HEK293 (cell line): ENCODE measurements around the gene RNF4.

ENCODE experiments used
- CTCF ChIA-PET: fragments of 350-600 bp; formaldehyde crosslinking; extraction: SDS; loops from one replicate; lab custom pipeline; 2021; ENCODE audit warnings: antibody characterized with exemption; lab: Yijun Ruan, JAX
- POLR2A ChIA-PET: fragments of 300-600 bp; formaldehyde crosslinking; extraction: SDS; loops from one replicate; lab custom pipeline; 2020; ENCODE audit warnings: antibody characterized with exemption, inconsistent platforms; lab: Yijun Ruan, JAX
- H3K27ac ChIP-seq: fragments of 200-500 bp; sonication (Bioruptor generic); 2 replicates; pipeline ENCODE4 v1.5.1; 2014; ENCODE audit warnings: low read depth, low read length, control low read depth, inconsistent platforms; ENCODE audit errors: extremely low read depth
- H3K36me3 ChIP-seq, 2 experiments: fragments of 200-500 bp in 1 of 2; sonication (Bioruptor generic) in 1 of 2; 1 replicate in 1 of 2; 2 replicates in 1 of 2; pipeline ENCODE4 v1.5.1; 2014 to 2017; ENCODE audit warnings: inconsistent platforms in 2 of 2, low read length in 2 of 2; ENCODE audit not compliant: control insufficient read depth in 2 of 2, insufficient read depth in 1 of 2
- H3K4me1 ChIP-seq: fragments of 200-500 bp; sonication (Bioruptor generic); 2 replicates; pipeline ENCODE4 v1.5.1; 2014; ENCODE audit warnings: mild to moderate bottlenecking, low read length, inconsistent platforms; ENCODE audit not compliant: control insufficient read depth, insufficient read depth
- H3K4me3 ChIP-seq: 2 replicates; pipeline ENCODE4 v1.5.1; 2011; ENCODE audit warnings: low read depth, mild to moderate bottlenecking, control low read depth, low read length, moderate library complexity
- H3K9me3 ChIP-seq: fragments of 200-500 bp; sonication (Bioruptor generic); 2 replicates; pipeline ENCODE4 v1.5.1; 2014; ENCODE audit warnings: low read depth, low read length, inconsistent platforms; ENCODE audit not compliant: control insufficient read depth, insufficient read depth
- KLF16 ChIP-seq: fragments of 450-650 bp; formaldehyde crosslinking; IDR thresholded peaks from 2 replicates; pipeline ENCODE4 v1.5.1; 2017; ENCODE audit warnings: missing biosample characterization, missing genetic modification characterization
- KLF8 ChIP-seq: fragments of 450-650 bp; formaldehyde crosslinking; IDR thresholded peaks from 2 replicates; pipeline ENCODE4 v1.5.1; 2016; ENCODE audit warnings: missing biosample characterization, missing genetic modification characterization
- ZBTB11 ChIP-seq: fragments of 450-650 bp; formaldehyde crosslinking; conservative IDR thresholded peaks from 2 replicates; pipeline ENCODE4 v1.5.1; 2016; ENCODE audit warnings: low read depth, missing biosample characterization, missing genetic modification characterization
- ZBTB49 ChIP-seq: fragments of 450-650 bp; formaldehyde crosslinking; IDR thresholded peaks from 2 replicates; pipeline ENCODE4 v1.5.1; 2016; ENCODE audit warnings: missing biosample characterization, missing genetic modification characterization, low read depth
- ZNF140 ChIP-seq: fragments of 450-650 bp; formaldehyde crosslinking; IDR thresholded peaks from 2 replicates; pipeline ENCODE4 v1.5.1; 2016; ENCODE audit warnings: missing biosample characterization, missing genetic modification characterization
- ZNF248 ChIP-seq: fragments of 450-650 bp; formaldehyde crosslinking; IDR thresholded peaks from 2 replicates; pipeline ENCODE4 v1.5.1; 2017; ENCODE audit warnings: missing biosample characterization, missing genetic modification characterization
- ZNF37A ChIP-seq: fragments of 450-650 bp; IDR thresholded peaks from 2 replicates; pipeline ENCODE4 v1.5.1; 2018; ENCODE audit warnings: missing biosample characterization, missing genetic modification characterization
- ZNF394 ChIP-seq: fragments of 450-650 bp; formaldehyde crosslinking; IDR thresholded peaks from 2 replicates; pipeline ENCODE4 v1.5.1; 2016; ENCODE audit warnings: missing biosample characterization, missing genetic modification characterization, mild to moderate bottlenecking, moderate library complexity, borderline replicate concordance
- ZNF473 ChIP-seq: fragments of 450-650 bp; formaldehyde crosslinking; IDR thresholded peaks from 2 replicates; pipeline ENCODE4 v1.5.1; 2017; ENCODE audit warnings: missing biosample characterization, missing genetic modification characterization
- ZNF670 ChIP-seq: fragments of 450-650 bp; formaldehyde crosslinking; IDR thresholded peaks from 2 replicates; pipeline ENCODE4 v1.5.1; 2016; ENCODE audit warnings: missing biosample characterization, missing genetic modification characterization, low read depth
- ZNF830 ChIP-seq: fragments of 450-650 bp; IDR thresholded peaks from 2 replicates; pipeline ENCODE4 v1.5.0; 2018; ENCODE audit warnings: missing biosample characterization, missing genetic modification characterization, low read depth, mild to moderate bottlenecking, moderate library complexity
- TF ChIP-seq, protein P1 (sequence below): fragments of 450-650 bp; IDR thresholded peaks from 2 replicates; pipeline ENCODE4 v1.5.1; 2018; ENCODE audit warnings: missing biosample characterization, mild to moderate bottlenecking, missing genetic modification characterization
- TF ChIP-seq, protein P2 (sequence below): fragments of 450-650 bp; formaldehyde crosslinking; IDR thresholded peaks from 2 replicates; pipeline ENCODE4 v1.5.1; 2017; ENCODE audit warnings: missing biosample characterization, missing genetic modification characterization
- TF ChIP-seq, protein P3 (sequence below): fragments of 450-650 bp; formaldehyde crosslinking; IDR thresholded peaks from 2 replicates; pipeline ENCODE4 v1.5.1; 2017; ENCODE audit warnings: missing biosample characterization, mild to moderate bottlenecking, missing genetic modification characterization, moderate library complexity
- TF ChIP-seq, protein P4 (sequence below): fragments of 450-650 bp; formaldehyde crosslinking; IDR thresholded peaks from 2 replicates; pipeline ENCODE4 v1.5.1; 2017; ENCODE audit warnings: missing biosample characterization, missing genetic modification characterization

The RNF4 gene

GRCh38 chr4:2436761-2437474 lies 32.0 kb upstream of the RNF4 start:
- Histone ChIP-seq H3K4me1 (no peaks in the 10 kb centered on the region), H3K27ac (no peak overlapping the region), H3K4me3 (no peak overlapping the region), H3K9me3 (no peaks in the 10 kb centered on the region), H3K36me3 (no peaks in the 10 kb centered on the region)
- TF ChIP-seq, protein P1, sequence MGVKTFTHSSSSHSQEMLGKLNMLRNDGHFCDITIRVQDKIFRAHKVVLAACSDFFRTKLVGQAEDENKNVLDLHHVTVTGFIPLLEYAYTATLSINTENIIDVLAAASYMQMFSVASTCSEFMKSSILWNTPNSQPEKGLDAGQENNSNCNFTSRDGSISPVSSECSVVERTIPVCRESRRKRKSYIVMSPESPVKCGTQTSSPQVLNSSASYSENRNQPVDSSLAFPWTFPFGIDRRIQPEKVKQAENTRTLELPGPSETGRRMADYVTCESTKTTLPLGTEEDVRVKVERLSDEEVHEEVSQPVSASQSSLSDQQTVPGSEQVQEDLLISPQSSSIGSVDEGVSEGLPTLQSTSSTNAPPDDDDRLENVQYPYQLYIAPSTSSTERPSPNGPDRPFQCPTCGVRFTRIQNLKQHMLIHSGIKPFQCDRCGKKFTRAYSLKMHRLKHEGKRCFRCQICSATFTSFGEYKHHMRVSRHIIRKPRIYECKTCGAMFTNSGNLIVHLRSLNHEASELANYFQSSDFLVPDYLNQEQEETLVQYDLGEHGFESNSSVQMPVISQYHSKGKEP (tag by site-specific recombination), result no peak
- TF ChIP-seq ZNF140, result no peak
- TF ChIP-seq, protein P2, sequence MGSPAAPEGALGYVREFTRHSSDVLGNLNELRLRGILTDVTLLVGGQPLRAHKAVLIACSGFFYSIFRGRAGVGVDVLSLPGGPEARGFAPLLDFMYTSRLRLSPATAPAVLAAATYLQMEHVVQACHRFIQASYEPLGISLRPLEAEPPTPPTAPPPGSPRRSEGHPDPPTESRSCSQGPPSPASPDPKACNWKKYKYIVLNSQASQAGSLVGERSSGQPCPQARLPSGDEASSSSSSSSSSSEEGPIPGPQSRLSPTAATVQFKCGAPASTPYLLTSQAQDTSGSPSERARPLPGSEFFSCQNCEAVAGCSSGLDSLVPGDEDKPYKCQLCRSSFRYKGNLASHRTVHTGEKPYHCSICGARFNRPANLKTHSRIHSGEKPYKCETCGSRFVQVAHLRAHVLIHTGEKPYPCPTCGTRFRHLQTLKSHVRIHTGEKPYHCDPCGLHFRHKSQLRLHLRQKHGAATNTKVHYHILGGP (tag by site-specific recombination), result no peak
- ChIA-PET POLR2A (interaction anchor here (0.8 to 1.3 kb wide), 2 partner anchors 32 to 175 kb away, joined by 3 read pairs; partner anchors contain the start of genes MXD4 and RNF4), CTCF (interaction anchor here (0.6 kb wide), 1 partner anchor 34 kb away, joined by 4 read pairs; no protein-coding TSS in a partner anchor)

DNA sequence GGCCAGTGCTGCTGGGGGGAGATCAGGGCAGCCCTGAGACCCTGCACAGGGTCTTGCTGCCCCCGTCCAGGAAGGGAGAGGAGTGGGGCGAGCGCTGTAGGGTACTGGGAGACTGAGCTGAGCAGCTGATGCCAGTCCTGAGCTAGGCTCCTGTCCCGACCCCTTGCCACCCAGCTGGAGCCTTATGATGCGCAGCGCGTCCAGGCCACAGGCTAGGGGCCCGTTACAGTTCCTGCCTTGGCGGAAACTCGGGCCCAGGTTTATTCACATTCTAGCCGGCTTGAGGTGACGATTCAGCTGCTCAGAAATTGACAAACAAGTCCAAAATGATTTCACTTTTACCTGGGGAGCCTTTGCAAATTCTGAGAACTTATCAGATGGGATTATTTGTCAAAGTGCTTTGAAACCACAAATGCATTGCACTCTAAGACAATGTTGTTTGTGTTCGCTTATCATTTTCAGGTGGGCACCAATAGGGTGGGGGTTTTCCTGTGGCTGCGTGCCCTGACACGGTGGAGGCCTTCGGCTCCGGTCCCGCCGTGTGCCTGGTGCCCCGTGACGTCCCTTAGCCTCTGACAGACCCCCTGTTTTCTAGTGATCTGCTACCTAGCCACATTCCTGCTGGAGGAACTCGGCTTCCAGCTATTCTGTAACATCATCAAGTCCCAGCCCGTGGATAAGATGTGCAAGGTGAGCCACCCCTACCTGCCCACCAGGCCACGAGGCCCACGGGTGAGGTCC lies 31.3 kb upstream of the RNF4 start:
- H3K36me3 ChIP-seq, result no peaks in the 10 kb centered on the region
- no peak overlapping the region for H3K4me3 ChIP-seq
- CTCF ChIA-PET, result no interaction called here
- no peaks in the 10 kb centered on the region for H3K9me3 ChIP-seq
- no peaks in the 10 kb centered on the region for H3K4me1 ChIP-seq
- POLR2A ChIA-PET, result interaction anchor here (1.3 kb wide), 1 partner anchor 31 kb away, joined by 3 read pairs; the partner anchor contains the start of gene RNF4
- H3K27ac ChIP-seq, result no peak overlapping the region
- TF ChIP-seq, protein P3, sequence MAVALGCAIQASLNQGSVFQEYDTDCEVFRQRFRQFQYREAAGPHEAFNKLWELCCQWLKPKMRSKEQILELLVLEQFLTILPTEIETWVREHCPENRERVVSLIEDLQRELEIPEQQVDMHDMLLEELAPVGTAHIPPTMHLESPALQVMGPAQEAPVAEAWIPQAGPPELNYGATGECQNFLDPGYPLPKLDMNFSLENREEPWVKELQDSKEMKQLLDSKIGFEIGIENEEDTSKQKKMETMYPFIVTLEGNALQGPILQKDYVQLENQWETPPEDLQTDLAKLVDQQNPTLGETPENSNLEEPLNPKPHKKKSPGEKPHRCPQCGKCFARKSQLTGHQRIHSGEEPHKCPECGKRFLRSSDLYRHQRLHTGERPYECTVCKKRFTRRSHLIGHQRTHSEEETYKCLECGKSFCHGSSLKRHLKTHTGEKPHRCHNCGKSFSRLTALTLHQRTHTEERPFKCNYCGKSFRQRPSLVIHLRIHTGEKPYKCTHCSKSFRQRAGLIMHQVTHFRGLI, result no peak
- no peak for TF ChIP-seq ZNF248 (tag by site-specific recombination)
- no peak for TF ChIP-seq ZNF830
- TF ChIP-seq ZNF394, result no peak
- no peak for TF ChIP-seq ZNF670 (tag by site-specific recombination)
- TF ChIP-seq ZBTB11 (tag by site-specific recombination), result no peak
- TF ChIP-seq ZBTB49 (tag by site-specific recombination), result no peak
- no peak for TF ChIP-seq ZNF473 (tag by site-specific recombination)
- TF ChIP-seq KLF16 (tag by site-specific recombination), result no peak
- no peak for TF ChIP-seq KLF8 (tag by site-specific recombination)
- TF ChIP-seq, protein P4, sequence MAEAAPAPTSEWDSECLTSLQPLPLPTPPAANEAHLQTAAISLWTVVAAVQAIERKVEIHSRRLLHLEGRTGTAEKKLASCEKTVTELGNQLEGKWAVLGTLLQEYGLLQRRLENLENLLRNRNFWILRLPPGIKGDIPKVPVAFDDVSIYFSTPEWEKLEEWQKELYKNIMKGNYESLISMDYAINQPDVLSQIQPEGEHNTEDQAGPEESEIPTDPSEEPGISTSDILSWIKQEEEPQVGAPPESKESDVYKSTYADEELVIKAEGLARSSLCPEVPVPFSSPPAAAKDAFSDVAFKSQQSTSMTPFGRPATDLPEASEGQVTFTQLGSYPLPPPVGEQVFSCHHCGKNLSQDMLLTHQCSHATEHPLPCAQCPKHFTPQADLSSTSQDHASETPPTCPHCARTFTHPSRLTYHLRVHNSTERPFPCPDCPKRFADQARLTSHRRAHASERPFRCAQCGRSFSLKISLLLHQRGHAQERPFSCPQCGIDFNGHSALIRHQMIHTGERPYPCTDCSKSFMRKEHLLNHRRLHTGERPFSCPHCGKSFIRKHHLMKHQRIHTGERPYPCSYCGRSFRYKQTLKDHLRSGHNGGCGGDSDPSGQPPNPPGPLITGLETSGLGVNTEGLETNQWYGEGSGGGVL (tag by site-specific recombination), result no peak
- no peak for TF ChIP-seq ZNF37A
